Measurements from ENCODE around the gene SSTR1.

DNA sequence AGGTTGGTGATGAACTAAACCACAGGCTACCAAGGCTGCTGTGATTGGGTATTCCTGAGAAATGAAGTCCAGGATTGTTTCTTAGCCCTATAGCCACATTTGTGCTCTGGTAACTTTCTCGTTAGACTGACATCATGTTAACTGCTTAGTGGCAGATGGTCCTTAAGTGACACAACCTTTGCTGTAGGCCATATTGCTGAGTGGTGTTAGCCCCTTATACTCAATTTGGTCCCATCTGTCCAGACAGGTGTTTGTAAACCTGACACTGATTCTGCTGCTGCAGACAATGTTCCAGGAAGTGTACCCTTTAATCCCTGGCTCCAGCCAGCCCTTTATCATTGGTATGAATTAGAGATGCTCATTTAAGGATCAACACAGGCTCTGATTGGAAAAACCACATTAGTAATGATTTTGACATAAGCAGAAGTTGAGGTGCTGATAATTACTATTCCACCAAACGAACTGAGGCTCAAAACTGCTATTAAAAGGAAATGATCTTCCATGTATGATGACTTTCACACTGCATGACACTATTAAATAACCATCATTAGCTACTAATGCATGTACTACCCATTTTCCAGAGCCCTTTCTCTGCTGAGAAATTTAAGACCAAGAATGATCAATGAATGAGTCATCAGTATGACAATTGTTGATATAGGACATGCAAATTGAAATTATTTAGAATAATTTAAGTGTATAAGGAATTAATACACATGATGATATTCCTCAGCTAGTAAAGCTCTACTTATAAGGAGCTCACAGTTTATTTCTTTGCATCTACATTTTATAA is 3.6 kb upstream of the SSTR1 start:
- TF ChIP-seq, protein P1, sequence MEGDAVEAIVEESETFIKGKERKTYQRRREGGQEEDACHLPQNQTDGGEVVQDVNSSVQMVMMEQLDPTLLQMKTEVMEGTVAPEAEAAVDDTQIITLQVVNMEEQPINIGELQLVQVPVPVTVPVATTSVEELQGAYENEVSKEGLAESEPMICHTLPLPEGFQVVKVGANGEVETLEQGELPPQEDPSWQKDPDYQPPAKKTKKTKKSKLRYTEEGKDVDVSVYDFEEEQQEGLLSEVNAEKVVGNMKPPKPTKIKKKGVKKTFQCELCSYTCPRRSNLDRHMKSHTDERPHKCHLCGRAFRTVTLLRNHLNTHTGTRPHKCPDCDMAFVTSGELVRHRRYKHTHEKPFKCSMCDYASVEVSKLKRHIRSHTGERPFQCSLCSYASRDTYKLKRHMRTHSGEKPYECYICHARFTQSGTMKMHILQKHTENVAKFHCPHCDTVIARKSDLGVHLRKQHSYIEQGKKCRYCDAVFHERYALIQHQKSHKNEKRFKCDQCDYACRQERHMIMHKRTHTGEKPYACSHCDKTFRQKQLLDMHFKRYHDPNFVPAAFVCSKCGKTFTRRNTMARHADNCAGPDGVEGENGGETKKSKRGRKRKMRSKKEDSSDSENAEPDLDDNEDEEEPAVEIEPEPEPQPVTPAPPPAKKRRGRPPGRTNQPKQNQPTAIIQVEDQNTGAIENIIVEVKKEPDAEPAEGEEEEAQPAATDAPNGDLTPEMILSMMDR (IDR thresholded peaks at IDR 0.05) = no peak
- TF ChIP-seq POLR2A (IDR thresholded peaks at IDR 0.05) = no peak

Measured in esophagus squamous epithelium (tissue), 4 donors.